Liver (tissue), 9 donors: ENCODE results near the gene PFDN2. TPM values are rescaled to one million over a fixed set of nuclear protein-coding genes. Genes with fewer than 3 reads are reported as not detected.

Source experiments
- DNase-seq: peaks from one replicate; pipeline ENCODE4 v3.0.0-alpha.2; 2017; ENCODE audit warnings: low spot score
- H3K27ac ChIP-seq, 2 donors: one replicate each; pipeline ENCODE4 v1.7.0; 2013; ENCODE audit warnings: inconsistent platforms in 2 of 2, low read length in 2 of 2, control low read depth in 1 of 2, low read depth in 1 of 2, mild to moderate bottlenecking in 1 of 2
- H3K27me3 ChIP-seq, 4 donors: one replicate each; pipeline versions ENCODE4 v1.6.1 to v1.7.0; 2013; ENCODE audit warnings: low read length in 3 of 4, inconsistent platforms in 1 of 4, mild to moderate bottlenecking in 1 of 4, moderate library complexity in 1 of 4; ENCODE audit not compliant: control insufficient read depth in 4 of 4, insufficient read depth in 4 of 4
- H3K36me3 ChIP-seq, 4 donors: one replicate each; pipeline versions ENCODE4 v1.6.1 to v1.7.0; 2013; ENCODE audit warnings: low read length in 3 of 4, mild to moderate bottlenecking in 3 of 4, low read depth in 1 of 4, moderate library complexity in 1 of 4; ENCODE audit not compliant: control insufficient read depth in 4 of 4, insufficient read depth in 3 of 4
- H3K4me1 ChIP-seq, 4 donors: one replicate each; pipeline versions ENCODE4 v1.6.1 to v1.7.0; 2013; ENCODE audit warnings: low read length in 3 of 4, mild to moderate bottlenecking in 3 of 4, moderate library complexity in 1 of 4; ENCODE audit not compliant: control insufficient read depth in 4 of 4, insufficient read depth in 4 of 4
- H3K4me3 ChIP-seq, 3 donors: one replicate each; pipeline versions ENCODE4 v1.6.1 to v1.7.0; 2013; ENCODE audit warnings: low read length in 3 of 3, control low read depth in 1 of 3, low read depth in 1 of 3, mild to moderate bottlenecking in 1 of 3
- H3K9ac ChIP-seq, 2 donors: one replicate each; pipeline ENCODE4 v1.7.0; 2013; ENCODE audit warnings: low read length in 2 of 2, mild to moderate bottlenecking in 2 of 2, moderate library complexity in 2 of 2, control low read depth in 1 of 2, low read depth in 1 of 2
- H3K9me3 ChIP-seq, 4 donors: one replicate each; pipeline versions ENCODE4 v1.6.1 to v1.7.0; 2013; ENCODE audit warnings: low read length in 3 of 4; ENCODE audit not compliant: control insufficient read depth in 4 of 4
- ATF3 ChIP-seq: IDR thresholded peaks from 2 replicates; pipeline ENCODE4 v1.6.1; 2016; ENCODE audit warnings: antibody characterized with exemption
- CTCF ChIP-seq: fragments of 150-350 bp; IDR thresholded peaks from 2 replicates; pipeline ENCODE4 v1.5.1; 2017; ENCODE audit warnings: improper control_type of control experiment, low read depth, low read length; ENCODE audit not compliant: missing input control
- EGR1 ChIP-seq, 2 donors: IDR thresholded peaks; 2 replicates each; pipeline ENCODE4 v1.6.1; 2016 to 2018; ENCODE audit warnings: antibody characterized with exemption in 2 of 2, low read depth in 2 of 2
- FOXA1 ChIP-seq: IDR thresholded peaks from 2 replicates; pipeline ENCODE4 v1.6.1; 2016; ENCODE audit warnings: antibody characterized with exemption
- FOXA2 ChIP-seq: IDR thresholded peaks from 2 replicates; pipeline ENCODE4 v1.6.1; 2016; ENCODE audit warnings: antibody characterized with exemption
- GABPA ChIP-seq, 2 donors: IDR thresholded peaks in 1 of 2; conservative IDR thresholded peaks in 1 of 2; 2 replicates each; pipeline ENCODE4 v1.6.1; 2016; ENCODE audit warnings: antibody characterized with exemption in 2 of 2, mild to moderate bottlenecking in 1 of 2, moderate library complexity in 1 of 2
- HNF4A ChIP-seq, 2 donors: conservative IDR thresholded peaks; 2 replicates each; pipeline ENCODE4 v1.6.1; 2016; ENCODE audit warnings: antibody characterized with exemption in 2 of 2, mild to moderate bottlenecking in 2 of 2
- HNF4G ChIP-seq: IDR thresholded peaks from 2 replicates; pipeline ENCODE4 v1.6.1; 2016; ENCODE audit warnings: antibody characterized with exemption
- JUND ChIP-seq, 2 donors: IDR thresholded peaks; 2 replicates each; pipeline ENCODE4 v1.6.1; 2016; ENCODE audit warnings: antibody characterized with exemption in 2 of 2
- MAX ChIP-seq: IDR thresholded peaks from 2 replicates; pipeline ENCODE4 v1.6.1; 2016; ENCODE audit warnings: antibody characterized with exemption
- NR2F2 ChIP-seq: IDR thresholded peaks from 2 replicates; pipeline ENCODE4 v1.6.1; 2016; ENCODE audit warnings: antibody characterized with exemption
- RAD21 ChIP-seq, 2 donors: IDR thresholded peaks; 2 replicates each; pipeline ENCODE4 v1.6.1; 2016; ENCODE audit warnings: antibody characterized with exemption in 2 of 2, mild to moderate bottlenecking in 2 of 2
- REST ChIP-seq: IDR thresholded peaks from 2 replicates; pipeline ENCODE4 v1.6.1; 2016; ENCODE audit warnings: antibody characterized with exemption, mild to moderate bottlenecking
- RXRA ChIP-seq, 2 donors: IDR thresholded peaks; 2 replicates each; pipeline ENCODE4 v1.6.1; 2017 to 2018; ENCODE audit warnings: antibody characterized with exemption in 2 of 2, mild to moderate bottlenecking in 1 of 2
- SP1 ChIP-seq: IDR thresholded peaks from 2 replicates; pipeline ENCODE4 v1.6.1; 2018; ENCODE audit warnings: antibody characterized with exemption, mild to moderate bottlenecking
- TAF1 ChIP-seq: conservative IDR thresholded peaks from 2 replicates; pipeline ENCODE4 v1.6.1; 2016; ENCODE audit warnings: antibody characterized with exemption, mild to moderate bottlenecking
- YY1 ChIP-seq: IDR thresholded peaks from 2 replicates; pipeline ENCODE4 v1.6.1; 2016; ENCODE audit warnings: antibody characterized with exemption, mild to moderate bottlenecking
- ZBTB33 ChIP-seq: IDR thresholded peaks from 2 replicates; pipeline ENCODE4 v1.6.1; 2016; ENCODE audit warnings: antibody characterized with exemption
- WGBS: extraction: QIAGEN DNeasy Blood & Tissue Kit; methylation state at CpG from one replicate; pipeline ENCODE4 v1.1.7; 2013; 5-methylcytosine and 5-hydroxymethylcytosine counted together
- polyA plus RNA-seq, 2 donors: library from polyadenylated mRNA; stranded (reverse) in 1 of 2; unstranded in 1 of 2; fragments of 200-250 nt in 1 of 2; fragments of >200 nt in 1 of 2; fragmentation: Nextera tagmentation in 1 of 2; extraction: Ambion mirVana in 1 of 2; gene quantifications; one replicate each; pipeline versions ENCODE4 v1.2.1 to v1.2.3, GENCODE V29; 2013 to 2015
- total RNA-seq, 2 donors: library from RNA; depleted of rRNA; stranded (reverse); fragments of >200 nt; gene quantifications; one replicate each; pipeline ENCODE4 v1.2.3, GENCODE V29; 2014
- donor health status: healthy.
- donor health status: healthy.
- donor health status: healthy.
- donor health status: healthy.
- donor health status: healthy.

Gene PFDN2
- total and polyA plus RNA-seq, 4 donors = 12.4 to 61.9 (median 34.0) TPM

GRCh38 chr1:161132410-161133219 lies 14.8 kb upstream of the PFDN2 start, which contains the start of gene DEDD:
Gene DEDD, minus strand, starts transcription at chr1:161132667. Its CDS starts 8,205 bp downstream, at chr1:161124462.
- Histone ChIP-seq H3K9me3 (no peaks in the 10 kb centered on the region), H3K36me3 (peaks cover 0 to 16% (median 11%) of the 10 kb centered on the region in 4 donors), H3K27ac (peak within 1 kb of the TSS; percentile 92 to 99), H3K27me3 (no peaks in the 10 kb centered on the region), H3K4me1 (peaks cover 0 to 21% (median 16%) of the 10 kb centered on the region in 4 donors), H3K9ac (peak within 1 kb of the TSS; percentile 48 to 89), H3K4me3 (peak within 1 kb of the TSS; percentile 72 to 92 (median 88))
- TF ChIP-seq HNF4G (no peak), JUND (IDR thresholded peaks at IDR 0.05) (peak; percentile 87 to 95), RAD21 (IDR thresholded peaks at IDR 0.05) (peak in 1 of 2 donors; percentile 19), FOXA1 (no peak), MAX (peak; percentile 82), RXRA (IDR thresholded peaks at IDR 0.05) (peak; percentile 68 to 76), ATF3 (peak; percentile 80), NR2F2 (peak; percentile 97), REST (no peak), EGR1 (IDR thresholded peaks at IDR 0.05; ENCODE audit: low read depth in 2 of 2) (peak; percentile 54 to 71), FOXA2 (no peak), ZBTB33 (peak; percentile 34), TAF1 (peak; percentile 72), SP1 (peak; percentile 54), CTCF (no peak), HNF4A (conservative IDR thresholded peaks at IDR 0.05) (no peak), GABPA (IDR thresholded peaks at IDR 0.05 in 1 of 2, conservative IDR thresholded peaks at IDR 0.05 in 1 of 2) (peak; percentile 44 to 76), YY1 (peak; percentile 100)
- DNase-seq = peak; percentile 85
- WGBS = 1% methylated on average over 68 of the region's 68 CpGs
